H9 (cell line): ENCODE measurements around the gene EIF3D. TPM values are rescaled to one million over a fixed set of nuclear protein-coding genes. Genes with fewer than 3 reads are reported as not detected.

Source experiments
- DNase-seq: peaks from one replicate; pipeline ENCODE4 v3.0.0-alpha.2; 2017
- H2AFZ ChIP-seq: one replicate; pipeline ENCODE4 v1.6.1; 2013; ENCODE audit warnings: mild to moderate bottlenecking, low read length, control low read depth, moderate library complexity
- H2AK5ac ChIP-seq: 2 replicates; pipeline ENCODE4 v1.6.1; 2013; ENCODE audit warnings: low read length, control low read depth, mixed read lengths; ENCODE audit not compliant: insufficient read length
- H2BK120ac ChIP-seq: one replicate; pipeline ENCODE4 v1.6.1; 2013; ENCODE audit warnings: low read depth, mild to moderate bottlenecking, low read length, control low read depth, inconsistent platforms; ENCODE audit not compliant: poor library complexity, severe bottlenecking
- H2BK12ac ChIP-seq: 2 replicates; pipeline ENCODE4 v1.6.1; 2013; ENCODE audit warnings: low read length, control low read depth, mixed read lengths, low read depth; ENCODE audit not compliant: insufficient read length
- H2BK15ac ChIP-seq: 2 replicates; pipeline ENCODE4 v1.6.1; 2013; ENCODE audit warnings: low read depth, low read length, control low read depth
- H2BK20ac ChIP-seq: one replicate; pipeline ENCODE4 v1.6.1; 2013; ENCODE audit warnings: low read depth, mild to moderate bottlenecking, low read length, control low read depth, inconsistent platforms; ENCODE audit not compliant: poor library complexity, severe bottlenecking
- H2BK5ac ChIP-seq: 2 replicates; pipeline ENCODE4 v1.6.1; 2013; ENCODE audit warnings: low read length, control low read depth, mixed read lengths; ENCODE audit not compliant: insufficient read length
- H3K14ac ChIP-seq: 2 replicates; pipeline ENCODE4 v1.6.1; 2013; ENCODE audit warnings: low read length, control low read depth; ENCODE audit not compliant: insufficient read depth
- H3K18ac ChIP-seq: 2 replicates; pipeline ENCODE4 v1.6.1; 2013; ENCODE audit warnings: low read depth, mild to moderate bottlenecking, mixed read lengths, low read length, control low read depth; ENCODE audit not compliant: insufficient read length
- H3K23ac ChIP-seq: 2 replicates; pipeline ENCODE4 v1.6.1; 2013; ENCODE audit warnings: low read length, control low read depth, mixed read lengths, low read depth; ENCODE audit not compliant: insufficient read length
- H3K23me2 ChIP-seq: 2 replicates; pipeline ENCODE4 v1.6.1; 2013; ENCODE audit warnings: low read depth, mild to moderate bottlenecking, mixed read lengths, low read length, control low read depth; ENCODE audit not compliant: insufficient read length, poor library complexity, severe bottlenecking
- H3K27ac ChIP-seq: 2 replicates; pipeline ENCODE4 v1.5.1; 2013; ENCODE audit warnings: low read length, control low read depth, mixed read lengths, low read depth; ENCODE audit not compliant: insufficient read length
- H3K27me3 ChIP-seq: 2 replicates; pipeline ENCODE4 v1.6.1; 2013; ENCODE audit warnings: low read length, control low read depth, inconsistent platforms; ENCODE audit not compliant: insufficient read depth
- H3K4ac ChIP-seq: 2 replicates; pipeline ENCODE4 v1.6.1; 2013; ENCODE audit warnings: low read depth, mild to moderate bottlenecking, control low read depth, inconsistent platforms, low read length, moderate library complexity
- H3K4me1 ChIP-seq: 2 replicates; pipeline ENCODE4 v1.6.1; 2013; ENCODE audit warnings: low read length, control low read depth, inconsistent platforms; ENCODE audit not compliant: insufficient read depth
- H3K4me2 ChIP-seq: 2 replicates; pipeline ENCODE4 v1.6.1; 2013; ENCODE audit warnings: low read length, control low read depth, mixed read lengths; ENCODE audit not compliant: insufficient read length, insufficient read depth
- H3K56ac ChIP-seq: 2 replicates; pipeline ENCODE4 v1.6.1; 2013; ENCODE audit warnings: low read depth, mild to moderate bottlenecking, mixed read lengths, low read length, control low read depth; ENCODE audit not compliant: insufficient read length
- H3K79me1 ChIP-seq: 2 replicates; pipeline ENCODE4 v1.6.1; 2013; ENCODE audit warnings: low read depth, mild to moderate bottlenecking, moderate library complexity, low read length, control low read depth, inconsistent platforms; ENCODE audit not compliant: insufficient read depth, poor library complexity, severe bottlenecking
- H3K79me2 ChIP-seq: 2 replicates; pipeline ENCODE4 v1.6.1; 2013; ENCODE audit warnings: low read length, control low read depth, inconsistent platforms; ENCODE audit not compliant: insufficient read depth
- H3K9ac ChIP-seq: 2 replicates; pipeline ENCODE4 v1.6.1; 2013; ENCODE audit warnings: low read length, control low read depth, mixed read lengths; ENCODE audit not compliant: insufficient read length; ENCODE audit errors: extremely low read depth
- H3K9me3 ChIP-seq: one replicate; pipeline ENCODE4 v1.6.1; 2013; ENCODE audit warnings: low read depth, low read length, inconsistent platforms; ENCODE audit not compliant: control insufficient read depth
- H3T11ph ChIP-seq: one replicate; pipeline ENCODE4 v1.6.1; 2013; ENCODE audit warnings: mild to moderate bottlenecking, low read length, control low read depth, inconsistent platforms
- H4K20me1 ChIP-seq: one replicate; pipeline ENCODE4 v1.6.1; 2013; ENCODE audit not compliant: control insufficient read depth, insufficient read length, insufficient read depth
- H4K5ac ChIP-seq: 2 replicates; pipeline ENCODE4 v1.6.1; 2013; ENCODE audit warnings: low read depth, mild to moderate bottlenecking, mixed read lengths, low read length, control low read depth; ENCODE audit not compliant: insufficient read length
- H4K8ac ChIP-seq: replicated peaks from 2 replicates; pipeline ENCODE4 v1.6.1; 2013; ENCODE audit warnings: low read length, control low read depth, mixed read lengths, low read depth; ENCODE audit not compliant: insufficient read length
- H4K91ac ChIP-seq: 2 replicates; pipeline ENCODE4 v1.6.1; 2013; ENCODE audit warnings: low read depth, mild to moderate bottlenecking, moderate library complexity, mixed read lengths, low read length, control low read depth; ENCODE audit not compliant: insufficient read length
- H3K27ac Mint-ChIP-seq, 3 experiments: 2 replicates in 2 of 3; 3 replicates in 1 of 3; pipeline ENCODE4 v1.8.0; 2020 to 2021; ENCODE audit warnings: mixed read lengths in 3 of 3, mild to moderate bottlenecking in 1 of 3, moderate library complexity in 1 of 3
- H3K27me3 Mint-ChIP-seq: 2 replicates; pipeline ENCODE4 v1.8.0; 2021; ENCODE audit warnings: low read depth, mild to moderate bottlenecking, moderate library complexity, mixed read lengths
- H3K36me3 Mint-ChIP-seq, 3 experiments: 2 replicates in 2 of 3; 3 replicates in 1 of 3; pipeline ENCODE4 v1.8.0; 2020 to 2021; ENCODE audit warnings: low read depth in 3 of 3, mixed read lengths in 3 of 3; ENCODE audit not compliant: insufficient read depth in 1 of 3
- H3K4me1 Mint-ChIP-seq, 2 experiments: 2 replicates each; pipeline ENCODE4 v1.8.0; 2020; ENCODE audit warnings: mixed read lengths in 2 of 2
- H3K4me3 Mint-ChIP-seq, 2 experiments: 2 replicates in 1 of 2; 3 replicates in 1 of 2; pipeline ENCODE4 v1.8.0; 2020 to 2021; ENCODE audit warnings: mild to moderate bottlenecking in 2 of 2, mixed read lengths in 2 of 2, moderate library complexity in 1 of 2
- H3K9me3 Mint-ChIP-seq, 2 experiments: 2 replicates in 1 of 2; 3 replicates in 1 of 2; pipeline ENCODE4 v1.8.0; 2020; ENCODE audit warnings: mild to moderate bottlenecking in 2 of 2, mixed read lengths in 2 of 2, moderate library complexity in 1 of 2
- CTCF ChIP-seq: fragments of 200-600 bp; sonication (generic); conservative IDR thresholded peaks from 3 replicates; pipeline ENCODE4 v1.8.0; 2021; ENCODE audit warnings: antibody characterized with exemption, mild to moderate bottlenecking
- WGBS: extraction: QIAGEN DNeasy Blood & Tissue Kit; methylation state at CpG from one replicate; pipeline ENCODE4 v1.1.7; 2013; ENCODE audit warnings: missing lambda C conversion rate, low lambda C conversion rate, mixed read lengths; ENCODE audit not compliant: insufficient read length; ENCODE audit errors: extremely low coverage; 5-methylcytosine and 5-hydroxymethylcytosine counted together
- total RNA-seq: library from RNA; stranded (reverse); gene quantifications from 2 replicates; pipeline ENCODE4 v1.2.1, GENCODE V29; 2021

EIF3D gene
- total RNA-seq, 1 experiment from 2014 or later = 198 TPM

DNA sequence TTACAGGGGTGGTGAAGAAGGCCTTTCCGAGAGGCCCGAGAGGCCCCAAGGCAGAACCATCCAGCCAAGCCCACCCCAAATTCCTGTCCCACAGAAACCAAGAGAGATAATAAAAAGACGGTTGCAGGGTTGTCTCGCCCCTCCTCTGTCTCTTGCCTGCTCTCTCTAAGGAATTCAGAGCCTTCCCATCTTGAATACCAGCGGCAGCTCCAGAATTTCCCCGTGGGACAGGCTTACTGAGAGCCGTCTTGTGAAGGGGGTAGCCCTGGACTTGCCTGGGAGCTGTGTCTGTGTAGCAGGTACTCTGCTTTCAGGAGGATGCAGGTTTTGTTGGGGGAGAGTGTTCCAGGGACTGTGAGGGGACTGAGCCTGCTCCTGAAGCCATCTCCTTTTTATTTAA is 9.6 kb upstream of the EIF3D start:
- peaks cover 3% of the 10 kb centered on the region; the same call in 1 of the 2 replicates for H3K4me1 ChIP-seq
- no peak overlapping the region for H2AFZ ChIP-seq
- Mint-ChIP-seq H3K36me3 (no peaks in the 10 kb centered on the region; a peak in 1 of 7 replicates), H3K4me3 (no peak overlapping the region), H3K9me3 (peaks cover 13 to 14% of the 10 kb centered on the region in 2 experiments), H3K27ac (no peak overlapping the region), H3K27me3 (peaks cover 3% of the 10 kb centered on the region), H3K4me1 (peaks cover 0 to 3% of the 10 kb centered on the region in 2 experiments; a peak in 1 of 4 replicates)
- H3K27ac ChIP-seq = no peak overlapping the region
- H3K14ac ChIP-seq = no peak overlapping the region; the same call in 1 of the 2 replicates
- H2AK5ac ChIP-seq = no peak overlapping the region
- H4K5ac ChIP-seq = no peak overlapping the region
- no peak for TF ChIP-seq CTCF
- H4K20me1 ChIP-seq = peaks cover 3% of the 10 kb centered on the region
- H4K91ac ChIP-seq = no peak overlapping the region
- no peak overlapping the region for H3K9ac ChIP-seq
- H3K23me2 ChIP-seq = no peaks in the 10 kb centered on the region
- no peaks in the 10 kb centered on the region for H3K27me3 ChIP-seq
- H4K8ac ChIP-seq = no peak overlapping the region
- no peak overlapping the region for H3K56ac ChIP-seq
- H2BK120ac ChIP-seq = no peak overlapping the region
- H2BK15ac ChIP-seq = no peak overlapping the region
- no peak overlapping the region for H3K23ac ChIP-seq
- no peaks in the 10 kb centered on the region for H3K9me3 ChIP-seq
- DNase-seq = no peak
- no peaks in the 10 kb centered on the region for H3K79me2 ChIP-seq
- no peak overlapping the region for H3T11ph ChIP-seq
- no peak overlapping the region for H2BK5ac ChIP-seq
- no CpG with 5 or more reads among the region's 7 CpGs for WGBS
- no peak overlapping the region for H3K18ac ChIP-seq
- no peak overlapping the region for H3K4me2 ChIP-seq
- H2BK12ac ChIP-seq = no peak overlapping the region
- no peaks in the 10 kb centered on the region for H3K79me1 ChIP-seq
- H2BK20ac ChIP-seq = no peak overlapping the region
- H3K4ac ChIP-seq = no peak overlapping the region
